Suprapubic skin (tissue), 4 donors: ENCODE data around the gene GRIN1.

Experiments used
- CTCF ChIP-seq, 2 donors: fragments of 200-600 bp in 1 of 2; fragments of 450-650 bp in 1 of 2; sonication (generic) in 1 of 2; IDR thresholded peaks; one replicate each; pipeline ENCODE4 v1.5.1; 2016 to 2019; ENCODE audit warnings: antibody characterized with exemption in 2 of 2, mild to moderate bottlenecking in 1 of 2, moderate library complexity in 1 of 2
- EP300 ChIP-seq: sonication (generic); formaldehyde crosslinking; IDR thresholded peaks from one replicate; pipeline ENCODE4 v1.6.1; 2017; ENCODE audit warnings: antibody characterized with exemption
- POLR2A ChIP-seq, 2 donors: fragments of 450-650 bp; IDR thresholded peaks; one replicate each; pipeline ENCODE4 v1.6.1; 2017; ENCODE audit warnings: antibody characterized with exemption in 2 of 2, mild to moderate bottlenecking in 2 of 2, moderate library complexity in 2 of 2
- POLR2AphosphoS5 ChIP-seq, 3 donors: sonication (generic); formaldehyde crosslinking; IDR thresholded peaks; one replicate each; pipeline ENCODE4 v1.6.1; 2017; ENCODE audit warnings: antibody characterized with exemption in 3 of 3

- TF ChIP-seq CTCF (IDR thresholded peaks at IDR 0.05) (no peak), POLR2A (IDR thresholded peaks at IDR 0.05) (no peak), POLR2AphosphoS5 (IDR thresholded peaks at IDR 0.05) (no peak), EP300 (no peak)
Measured at GRCh38 chr9:137191245-137191644, 52.3 kb downstream of the GRIN1 start.
